Superior temporal gyrus (tissue), 1 donor: ENCODE measurements around the gene TBX15.

Experiments
- DNase-seq: peaks from one replicate; pipeline ENCODE4 v3.0.0-alpha.2; 2016; ENCODE audit errors: extremely low spot score

Gene TBX15

DNA sequence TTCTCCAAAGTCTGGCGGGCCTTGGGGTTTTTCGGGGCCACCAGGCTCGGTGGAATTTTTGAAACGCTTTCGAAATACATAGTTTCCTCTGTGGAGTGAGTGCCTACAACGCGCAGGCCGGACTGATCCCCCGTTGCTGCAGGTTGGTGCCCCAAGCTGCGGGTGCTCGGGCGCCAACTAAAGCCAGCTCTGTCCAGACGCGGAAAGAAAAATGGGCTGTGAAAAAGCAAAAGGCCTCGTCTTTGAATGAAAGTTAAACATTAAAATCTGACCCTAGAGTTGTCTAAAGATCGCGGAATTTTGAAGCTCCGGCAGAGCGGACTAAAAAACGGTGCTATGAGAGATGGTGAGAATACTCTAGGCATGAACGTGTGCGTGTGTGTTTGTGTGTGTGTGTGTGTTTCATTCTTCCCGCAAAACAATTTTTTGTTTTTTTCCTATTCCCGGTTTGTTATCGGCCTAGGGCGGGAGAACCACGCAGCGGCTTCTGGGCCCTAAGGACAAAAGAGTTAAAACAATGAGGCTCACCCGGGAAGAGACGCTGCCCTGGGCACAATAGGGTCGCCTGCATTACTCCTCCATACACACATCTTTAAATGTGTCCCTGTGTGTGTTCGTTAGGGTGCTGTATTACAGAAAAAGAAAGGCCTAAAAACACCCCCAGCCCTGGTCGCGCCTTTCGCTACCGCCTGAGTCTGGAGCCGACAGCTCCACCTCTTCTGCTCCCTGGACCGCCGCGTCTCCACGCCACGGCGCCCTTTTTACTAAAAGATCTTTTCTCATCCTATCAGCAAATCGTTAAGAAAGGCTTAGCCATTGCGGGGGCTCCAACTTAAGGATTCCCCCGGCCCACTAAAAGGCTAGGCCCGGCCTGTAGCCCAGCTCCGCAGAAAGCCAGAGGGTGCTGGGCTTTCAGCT is 3.2 kb downstream of the TBX15 start:
- DNase-seq, result no peak

DNA sequence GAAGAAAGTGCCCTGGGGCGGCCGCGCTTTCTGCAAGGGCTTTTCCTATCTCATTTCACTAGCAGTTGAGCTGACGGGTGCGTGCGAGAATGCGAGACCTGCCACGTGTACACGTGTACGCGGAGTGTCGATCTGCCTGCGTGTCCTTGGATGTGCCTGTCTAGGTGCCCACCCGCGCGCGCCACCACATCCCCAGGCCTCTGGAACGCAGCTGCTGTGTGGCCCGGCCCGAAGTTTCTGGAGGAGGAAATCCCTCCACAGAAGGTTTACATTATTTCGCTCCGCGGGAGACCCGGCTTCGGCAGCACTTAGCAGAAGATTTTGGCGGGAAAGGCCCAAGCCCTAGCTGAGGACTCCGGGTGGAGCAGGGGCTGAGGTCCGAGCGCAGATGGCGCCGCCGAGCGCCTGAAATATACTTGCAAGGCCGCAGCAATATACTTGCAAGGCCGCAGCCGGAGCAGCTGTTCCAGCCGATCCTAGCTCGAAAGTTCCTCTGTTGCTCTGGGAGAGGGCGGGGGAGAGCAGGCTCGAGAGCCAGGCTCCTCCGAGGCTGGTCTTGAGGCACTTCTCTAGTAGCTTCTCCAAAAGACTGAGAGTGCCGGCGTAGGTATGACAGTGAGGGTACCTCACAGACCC is 3.9 kb downstream of the TBX15 start:
- no peak for DNase-seq

DNA sequence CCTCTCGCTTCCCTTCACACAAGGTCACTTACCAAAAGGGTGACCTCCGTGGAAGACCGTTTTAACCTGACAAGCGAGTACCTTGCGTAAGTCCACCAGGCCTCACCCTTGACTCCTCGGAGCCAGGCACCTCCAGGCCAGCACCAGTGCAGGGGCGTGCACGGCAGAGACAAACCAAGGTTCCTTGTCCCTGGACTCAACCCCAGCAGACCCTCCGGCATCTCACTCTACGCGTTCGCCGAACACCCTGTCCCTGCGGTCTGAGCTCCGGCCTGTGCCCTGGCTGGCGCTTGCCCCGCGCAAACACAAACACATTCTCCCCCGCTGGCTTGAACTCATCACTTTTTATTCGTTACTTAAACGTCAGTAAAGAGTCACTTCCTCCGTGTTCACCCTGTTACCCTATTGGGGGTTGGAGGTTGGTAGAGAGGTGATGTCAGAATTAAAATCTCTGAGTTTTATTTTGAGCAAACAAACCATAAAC is 4.5 kb downstream of the TBX15 start:
- DNase-seq, result no peak

DNA sequence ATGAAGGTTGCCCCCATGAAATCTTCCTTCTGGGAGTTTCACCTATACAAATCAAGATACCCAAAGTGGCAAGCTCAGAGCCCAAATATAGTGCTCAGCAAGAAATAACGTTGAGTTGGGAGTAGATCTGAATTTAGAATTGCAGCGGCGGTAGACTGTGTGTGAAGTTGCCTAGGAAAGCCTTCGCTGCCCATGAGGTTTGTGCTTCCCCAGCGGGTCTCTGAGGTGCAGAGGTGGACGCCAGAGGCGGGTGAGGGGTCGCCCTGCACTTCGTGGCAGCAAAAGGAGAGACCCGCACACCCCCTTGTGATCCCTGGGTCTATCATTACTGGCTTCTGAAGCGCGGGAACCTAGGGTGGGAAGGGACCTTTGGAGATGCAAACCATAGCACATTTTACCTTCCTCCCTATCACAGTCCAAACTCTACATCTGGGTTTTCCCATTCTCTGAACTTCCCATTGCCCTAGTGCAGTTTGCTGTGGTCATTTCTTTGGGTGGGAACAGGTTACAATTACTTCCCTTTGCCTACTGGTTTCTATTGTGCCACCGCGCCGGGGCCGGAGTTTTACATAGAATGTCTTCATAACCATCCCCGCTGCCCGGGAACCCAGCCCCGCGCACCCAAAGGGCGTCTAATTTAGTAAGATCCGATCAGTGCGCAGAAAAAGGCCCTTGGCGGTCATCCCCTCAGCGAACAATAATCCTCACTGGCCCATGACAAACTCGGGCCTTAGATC is 5.2 kb downstream of the TBX15 start:
- no peak for DNase-seq

DNA sequence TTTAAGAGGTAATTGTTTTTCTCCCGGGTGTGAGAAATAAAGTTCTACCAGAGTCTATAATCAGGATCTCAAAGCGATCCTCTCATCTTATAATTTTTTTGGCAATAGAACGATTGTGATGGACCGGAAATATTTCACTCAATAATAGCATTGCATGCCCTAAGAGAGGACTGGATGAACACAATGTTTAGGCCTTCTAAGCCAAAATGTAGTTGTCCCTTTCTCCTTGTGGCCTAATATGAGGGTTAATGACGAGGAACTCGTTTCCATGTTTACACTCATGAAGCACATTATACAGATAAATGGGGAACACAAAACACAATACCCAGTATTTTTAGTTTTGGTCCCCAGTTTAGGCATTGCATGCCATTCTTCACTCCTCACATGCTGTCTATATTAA is 5.9 kb downstream of the TBX15 start:
- DNase-seq, result no peak

DNA sequence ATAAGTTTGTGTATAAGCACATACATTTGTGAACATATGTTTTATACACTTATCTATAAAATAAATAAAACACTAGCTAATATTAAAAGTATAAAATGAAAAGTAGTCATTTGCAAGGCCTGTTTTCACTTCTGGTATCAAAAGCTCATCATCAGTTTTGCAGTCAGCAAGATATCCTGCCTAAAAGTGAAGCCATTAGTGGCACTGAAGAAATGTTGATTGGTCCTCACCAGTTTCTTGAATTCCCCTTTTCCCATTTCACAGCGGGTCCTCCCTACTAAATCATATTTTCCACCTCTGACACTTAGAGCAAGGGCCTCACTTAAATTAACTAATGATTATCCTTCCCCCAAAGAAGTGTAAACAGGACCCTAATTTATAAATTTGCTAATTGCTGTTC is 6.7 kb downstream of the TBX15 start:
- DNase-seq, result no peak

DNA sequence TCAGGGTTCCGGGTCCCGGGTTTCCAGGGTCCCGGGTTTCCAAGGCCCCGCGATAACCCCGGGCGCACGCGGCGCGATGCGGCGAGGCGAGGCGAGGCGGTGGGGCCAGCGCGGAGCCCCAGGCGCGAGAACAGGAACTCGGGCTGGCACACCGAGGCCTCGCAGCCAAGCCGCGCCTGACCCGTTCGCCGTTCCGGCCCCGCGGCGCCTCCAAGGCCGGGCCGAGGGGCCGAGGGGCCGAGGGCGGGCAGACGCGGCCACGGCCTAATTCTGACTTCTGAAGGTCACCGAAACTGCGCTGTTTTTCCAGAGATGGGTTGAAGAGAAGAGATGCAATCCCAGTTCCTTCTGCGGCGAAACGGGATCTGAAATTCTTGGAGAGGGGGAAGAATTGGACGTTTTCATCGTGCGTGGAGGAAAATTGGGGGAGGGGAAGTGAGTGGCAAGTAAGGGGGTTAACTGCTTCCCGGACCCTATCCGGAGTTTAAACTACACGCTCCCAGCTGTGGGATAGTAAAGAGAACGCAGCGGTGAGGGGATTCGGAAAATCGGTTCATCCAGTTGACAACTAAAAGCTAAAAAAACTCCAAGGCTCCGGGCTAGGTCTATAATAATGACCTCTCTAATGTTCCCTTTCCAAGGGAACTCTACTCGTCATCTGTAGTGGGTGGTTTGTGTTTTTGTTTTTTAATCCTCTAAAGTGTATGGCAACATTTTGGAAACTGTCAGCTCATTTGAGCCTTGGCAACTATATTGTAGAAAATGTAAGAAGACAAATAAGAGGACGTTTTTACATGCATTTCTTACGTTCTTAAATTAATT is 8.2 kb downstream of the TBX15 start:
- DNase-seq, result no peak

DNA sequence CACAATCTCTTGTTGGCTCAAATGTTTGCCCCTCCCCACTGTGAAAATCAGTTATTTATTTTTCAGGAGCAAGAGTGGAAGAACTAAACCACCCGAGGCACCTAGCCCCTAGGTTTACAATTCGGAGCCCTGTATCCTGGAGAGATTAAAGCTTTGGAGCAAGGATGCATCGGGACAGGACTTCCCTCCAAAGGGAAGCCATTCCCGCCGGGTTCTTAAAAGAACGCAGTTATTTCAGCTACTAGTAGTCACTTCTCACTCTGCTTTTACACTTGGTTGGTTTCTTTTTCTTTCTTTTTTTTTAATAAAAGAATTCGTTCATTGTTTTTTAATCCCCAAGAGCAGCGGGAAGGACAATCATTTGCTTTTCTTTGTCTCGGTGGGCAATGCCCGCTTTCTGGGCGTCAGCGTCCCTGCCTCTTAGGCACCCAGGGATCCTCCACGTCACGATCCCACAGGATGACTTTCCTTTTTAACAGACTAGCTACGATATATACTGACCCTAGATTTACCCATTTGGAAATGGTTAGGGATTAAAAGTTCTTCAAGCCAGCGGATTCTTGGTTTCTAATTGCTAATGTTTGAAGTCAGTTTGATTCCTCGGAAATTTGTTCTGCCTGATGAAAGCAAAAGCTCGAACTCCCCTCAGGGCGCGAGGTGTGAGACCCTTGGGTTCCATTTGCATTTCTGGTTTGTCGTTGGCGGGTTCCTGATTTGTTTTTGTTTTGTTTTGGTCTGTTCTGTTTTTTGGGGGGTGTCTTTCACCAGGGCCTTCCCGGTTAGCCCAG is 9.0 kb downstream of the TBX15 start:
- DNase-seq, result no peak

DNA sequence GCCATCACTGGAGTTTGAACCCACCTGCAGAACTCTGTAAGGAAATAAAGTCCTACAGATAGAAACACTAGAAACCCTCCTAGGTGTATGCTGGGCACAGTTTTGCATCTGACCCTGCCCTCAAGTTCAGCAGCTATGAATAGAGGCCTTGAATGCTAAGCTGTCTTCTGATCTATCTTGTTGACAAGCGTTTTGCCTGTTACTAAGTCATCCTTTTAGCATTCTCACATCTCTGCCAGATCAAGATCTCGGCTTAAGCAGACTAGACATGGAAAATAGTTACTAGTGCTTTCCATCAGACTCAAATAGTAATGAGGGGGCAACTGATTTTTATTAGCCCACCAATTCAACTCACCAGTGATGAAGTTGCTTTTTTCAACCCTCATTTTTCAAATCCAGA is 10.5 kb downstream of the TBX15 start:
- DNase-seq, result no peak

DNA sequence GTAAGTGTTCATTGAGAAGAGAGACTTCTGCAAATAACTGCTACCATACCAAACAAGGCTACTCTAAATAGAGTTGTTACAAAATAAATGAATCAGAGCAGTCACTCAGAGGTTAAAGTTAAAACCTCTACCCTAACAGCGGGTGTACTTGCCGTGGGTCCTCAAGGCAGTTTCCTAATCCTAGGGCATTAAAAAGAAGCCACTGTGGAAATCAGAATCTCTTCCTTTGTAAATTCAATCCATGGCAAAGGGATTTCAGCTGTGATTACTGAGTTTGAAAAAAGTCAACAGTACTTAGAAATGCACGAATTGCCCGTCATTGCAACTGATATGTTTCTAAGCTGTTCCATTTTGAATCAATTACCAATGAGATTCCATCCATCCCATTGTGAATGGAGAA is 13.5 kb downstream of the TBX15 start:
- no peak for DNase-seq

DNA sequence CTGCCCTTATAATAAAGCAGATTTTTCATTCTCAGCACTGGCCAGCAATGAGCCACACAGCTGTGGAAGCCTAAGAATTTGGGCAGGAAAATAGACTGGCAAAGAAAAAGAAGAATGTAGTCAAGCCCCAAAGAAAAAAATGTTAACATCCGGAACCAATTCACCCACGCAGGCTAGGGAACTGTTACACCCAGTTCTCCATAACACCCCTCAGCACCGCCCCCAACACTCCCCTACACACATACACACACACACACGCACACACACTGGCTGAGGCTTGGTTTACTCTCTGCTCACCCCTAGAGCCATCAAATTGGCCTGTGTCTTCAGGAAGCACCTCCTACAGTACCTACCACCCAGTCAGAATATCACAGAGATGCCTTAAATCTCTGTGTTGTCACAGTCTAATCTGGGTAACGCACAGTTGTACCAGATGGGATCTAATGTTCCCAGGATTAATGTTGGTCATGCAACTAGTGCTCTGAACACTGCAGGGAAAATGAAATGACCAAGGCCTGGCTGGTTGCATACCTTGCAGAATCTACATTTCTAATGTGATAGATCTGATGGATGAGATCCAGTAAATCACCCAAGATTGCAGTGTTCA is 14.5 kb downstream of the TBX15 start:
- no peak for DNase-seq

DNA sequence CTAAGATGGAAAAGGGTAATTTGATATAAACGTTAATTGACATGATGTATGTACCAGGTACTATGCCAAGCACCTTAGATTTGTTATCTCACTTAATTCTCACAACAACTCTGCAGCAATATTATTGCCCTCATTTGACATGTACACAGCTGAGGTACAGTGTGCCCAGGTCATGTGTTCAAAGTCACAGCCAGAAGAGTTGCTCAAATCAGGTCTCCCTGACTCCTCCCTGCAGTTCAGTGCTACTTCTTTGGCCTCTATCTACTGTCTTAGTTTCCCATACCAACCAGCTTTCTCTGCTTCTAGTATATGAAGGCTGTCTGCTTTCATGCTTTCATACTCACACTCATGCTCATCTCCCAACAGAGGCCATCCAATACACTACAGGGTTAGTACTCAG is 15.1 kb downstream of the TBX15 start:
- DNase-seq, result no peak

DNA sequence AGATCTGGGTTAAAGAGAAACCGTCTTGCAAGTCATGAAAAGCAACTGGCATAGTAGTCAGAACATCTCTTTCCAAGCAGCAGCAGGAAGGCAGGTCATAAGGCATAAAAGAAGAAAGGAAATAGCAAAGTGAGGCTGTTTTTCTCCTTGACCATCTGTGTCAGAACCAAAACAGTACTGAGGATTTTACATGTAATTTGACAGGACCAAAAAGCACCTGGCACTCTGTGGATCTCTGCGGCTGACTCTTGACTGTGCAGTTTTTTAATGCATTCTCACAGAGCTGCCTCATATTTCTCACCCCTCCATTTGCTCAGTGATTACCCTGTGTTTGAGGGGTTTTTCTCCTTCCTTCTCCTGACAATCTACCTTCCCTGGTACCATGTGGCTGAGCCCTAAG is 17.7 kb downstream of the TBX15 start:
- no peak for DNase-seq

DNA sequence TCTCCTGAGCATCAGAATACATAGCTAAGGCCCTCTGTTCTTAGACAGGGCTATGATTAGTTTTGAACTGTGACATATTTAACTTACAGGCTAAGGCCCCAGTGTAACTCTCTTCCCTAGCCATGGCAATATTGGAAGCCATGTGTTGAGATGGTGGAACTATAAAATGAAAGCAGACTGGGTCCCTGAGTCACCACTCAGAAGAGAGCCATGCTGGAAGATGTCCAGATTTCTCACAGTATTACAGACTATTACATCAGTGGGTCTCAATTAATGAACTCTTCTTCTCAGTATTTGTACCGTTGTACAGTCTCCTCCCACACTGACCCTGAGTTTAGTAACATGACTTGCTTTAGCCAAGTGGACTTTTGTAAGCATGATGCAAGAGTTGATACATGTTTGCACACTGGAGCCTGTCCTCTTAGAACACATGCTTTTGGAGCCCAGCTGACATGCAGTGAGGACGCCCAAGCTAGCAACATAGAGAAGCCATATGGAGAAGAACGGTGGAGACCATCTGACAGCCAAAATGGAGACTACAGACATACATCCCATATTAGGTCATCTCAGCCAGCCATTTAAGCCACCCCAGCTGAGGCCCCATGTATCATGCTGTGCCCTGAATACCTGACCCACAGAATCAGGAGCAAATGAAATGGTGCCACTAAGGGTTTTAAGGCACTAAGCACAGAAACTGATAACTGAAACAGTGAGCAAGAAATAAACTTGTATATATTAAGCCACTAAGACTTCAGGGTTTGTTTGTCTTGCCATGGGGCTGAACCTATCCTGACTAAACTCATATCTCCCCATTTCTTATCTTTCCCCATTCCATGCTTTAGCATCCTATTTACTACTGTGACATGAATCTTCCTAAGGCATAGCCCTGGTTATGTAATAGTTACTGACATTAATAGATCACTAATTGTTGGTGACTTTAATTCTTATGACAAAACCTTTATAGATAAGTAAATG is 24.4 kb downstream of the TBX15 start:
- DNase-seq, result no peak

DNA sequence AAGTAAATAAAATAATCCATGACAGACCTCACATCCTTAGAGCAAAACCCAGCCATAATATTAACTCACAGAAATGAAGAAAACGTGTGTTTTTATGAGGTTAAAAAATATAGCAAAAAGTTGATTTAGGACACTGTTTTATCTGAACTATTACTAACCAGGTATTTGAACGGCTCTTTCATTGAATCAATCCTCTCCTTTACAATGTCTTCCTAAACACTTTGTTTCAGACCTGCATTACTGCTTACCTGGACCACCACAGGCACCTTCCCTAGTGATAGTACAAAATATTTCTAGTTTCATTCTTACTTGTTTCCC is 25.0 kb downstream of the TBX15 start:
- no peak for DNase-seq

DNA sequence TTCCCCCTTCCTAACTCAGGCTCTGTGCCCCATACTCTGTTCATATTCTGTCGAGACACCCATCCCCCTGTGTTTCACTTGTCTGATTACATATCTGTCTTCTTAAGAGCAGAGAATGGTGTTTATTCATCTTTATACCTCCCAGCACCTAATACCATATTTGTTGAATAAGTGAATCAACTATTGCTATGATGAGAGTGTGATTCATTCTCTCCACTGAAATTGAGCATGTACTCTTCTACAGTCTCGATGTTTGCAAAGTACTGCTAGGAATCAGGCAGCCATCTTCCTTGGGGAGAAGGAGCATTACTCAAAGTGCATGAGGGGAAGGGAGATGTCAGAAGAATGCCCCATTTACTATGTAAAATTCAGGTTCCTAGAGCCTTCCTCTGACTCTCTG is 27.0 kb downstream of the TBX15 start:
- no peak for DNase-seq

DNA sequence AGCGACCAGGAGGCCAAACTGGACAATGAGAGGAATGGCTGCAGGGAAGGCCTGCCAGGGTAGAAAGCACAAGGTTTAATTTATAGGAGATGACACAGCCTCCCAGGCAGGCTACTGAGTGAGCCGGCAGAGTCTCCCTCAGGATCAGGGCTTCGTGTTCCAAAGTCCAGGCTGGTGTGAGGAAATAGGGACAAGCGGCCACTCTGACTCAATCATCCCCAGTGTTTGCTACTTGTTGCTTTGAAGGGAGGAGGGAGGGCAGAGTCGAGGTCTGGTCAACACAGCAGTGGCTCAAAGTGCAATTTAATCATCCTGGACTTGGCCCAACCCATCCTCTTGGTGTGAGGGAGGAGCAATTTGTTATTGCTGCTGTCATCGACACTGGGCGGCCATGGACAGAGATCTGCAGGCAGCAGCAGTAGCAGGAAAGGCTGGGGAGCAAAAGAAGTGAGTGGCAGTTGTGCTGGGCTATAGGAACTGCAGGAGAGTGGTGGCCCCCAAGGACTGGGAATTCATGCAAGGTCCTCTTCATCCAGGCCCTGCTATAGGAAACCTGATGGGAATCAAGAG is 27.5 kb downstream of the TBX15 start:
- DNase-seq, result no peak

DNA sequence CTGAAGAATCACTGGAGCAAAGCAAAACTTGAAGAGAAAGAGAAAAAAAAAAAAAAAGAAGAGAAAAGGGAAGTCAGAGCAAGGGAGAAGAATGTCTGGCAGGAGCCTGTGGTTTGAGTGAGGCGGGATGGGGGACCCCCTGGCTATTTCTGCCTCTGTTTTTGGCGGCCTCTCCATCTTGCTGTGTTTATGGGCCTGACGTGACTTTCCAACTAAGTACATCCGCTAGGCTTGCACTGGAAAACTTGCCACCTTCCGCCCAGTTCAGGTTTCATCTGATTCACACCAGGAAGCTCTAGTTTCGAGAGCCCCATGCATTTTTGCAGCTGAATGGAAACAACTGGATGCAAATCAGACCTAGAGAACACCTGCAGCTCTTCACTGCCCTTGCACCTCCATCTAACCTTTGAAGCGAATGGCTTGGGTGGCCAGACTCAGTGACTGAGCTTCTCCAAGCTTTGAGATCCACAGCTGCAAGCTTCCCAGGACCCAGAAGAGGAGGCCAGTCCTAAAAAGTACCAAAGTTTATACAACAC is 28.0 kb downstream of the TBX15 start:
- DNase-seq, result no peak
